ENCODE data around the gene ZFPM1.

DNA sequence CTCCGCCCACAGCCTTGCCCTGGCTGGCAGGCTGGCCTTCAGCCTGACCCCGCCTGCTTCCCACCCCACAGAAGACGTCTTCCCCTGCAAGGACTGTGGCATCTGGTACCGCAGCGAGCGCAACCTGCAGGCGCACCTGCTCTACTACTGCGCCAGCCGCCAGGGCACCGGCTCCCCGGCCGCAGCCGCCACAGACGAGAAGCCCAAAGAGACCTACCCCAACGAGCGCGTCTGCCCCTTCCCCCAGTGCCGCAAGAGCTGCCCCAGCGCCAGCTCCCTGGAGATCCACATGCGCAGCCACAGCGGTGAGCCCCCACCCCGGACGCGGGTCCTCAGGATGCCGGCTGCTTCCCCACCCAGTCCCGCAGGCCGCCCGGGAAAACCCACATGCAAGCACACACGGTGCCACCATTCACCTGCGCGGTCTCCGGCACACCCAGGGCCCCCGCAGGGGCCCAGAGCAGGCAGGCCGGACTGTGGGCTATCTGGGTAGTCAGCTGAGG is 78.9 kb downstream of the ZFPM1 start:
- TF ChIP-seq CTCF (IDR thresholded peaks at IDR 0.05; ENCODE audit: low read depth, low read length, missing input control) (no peak), RAD21 (IDR thresholded peaks at IDR 0.05) (no peak)

Measured in liver (tissue), 3 donors.